Measurements from ENCODE around the gene KDM5A. TPM values are rescaled to one million over a fixed set of nuclear protein-coding genes. Genes with fewer than 3 reads are reported as not detected.

Gene KDM5A
- total RNA-seq, 1 donor from 2014 or later, result 63.1 TPM

- Mint-ChIP-seq H3K36me3 (ENCODE audit: low read depth) (no peaks in the 10 kb centered on the region), H3K4me3 (no peak overlapping the region), H3K9me3 (peaks cover 2% of the 10 kb centered on the region), H3K4me1 (no peaks in the 10 kb centered on the region), H3K27ac (ENCODE audit: unreplicated experiment) (no peak overlapping the region), H3K27me3 (ENCODE audit: low read depth) (peaks cover 29% of the 10 kb centered on the region)
- no peak for DNase-seq (ENCODE audit: low read depth, low spot score)
- peak; percentile 16 for TF ChIP-seq CTCF (conservative IDR thresholded peaks at IDR 0.05)
These were observed 135.1 kb downstream of the KDM5A start for GRCh38 chr12:254039-254438.

- Mint-ChIP-seq H3K36me3 (ENCODE audit: low read depth) (no peaks in the 10 kb centered on the region), H3K4me3 (no peak overlapping the region), H3K27me3 (ENCODE audit: low read depth) (peaks cover 29% of the 10 kb centered on the region), H3K4me1 (no peaks in the 10 kb centered on the region), H3K9me3 (peaks cover 2% of the 10 kb centered on the region), H3K27ac (ENCODE audit: unreplicated experiment) (no peak overlapping the region)
- no peak for DNase-seq (ENCODE audit: low read depth, low spot score)
- no peak for TF ChIP-seq CTCF (conservative IDR thresholded peaks at IDR 0.05)
These were observed 135.8 kb downstream of the KDM5A start for GRCh38 chr12:253116-253831.

GRCh38 chr12:252636-253035 lies 136.5 kb downstream of the KDM5A start:
- TF ChIP-seq CTCF (conservative IDR thresholded peaks at IDR 0.05), result no peak
- H3K9me3 Mint-ChIP-seq, result peaks cover 2% of the 10 kb centered on the region
- no peak for DNase-seq (ENCODE audit: low read depth, low spot score)
- H3K4me1 Mint-ChIP-seq, result no peaks in the 10 kb centered on the region
- peaks cover 25% of the 10 kb centered on the region for H3K27me3 Mint-ChIP-seq (ENCODE audit: low read depth)
- H3K4me3 Mint-ChIP-seq, result no peak overlapping the region
- H3K27ac Mint-ChIP-seq (ENCODE audit: unreplicated experiment), result peak overlapping the region; percentile 15
- no peaks in the 10 kb centered on the region for H3K36me3 Mint-ChIP-seq (ENCODE audit: low read depth)

GRCh38 chr12:247271-247670 lies 141.8 kb downstream of the KDM5A start:
- H3K27me3 Mint-ChIP-seq (ENCODE audit: low read depth), result peaks cover 28% of the 10 kb centered on the region
- no peak for TF ChIP-seq CTCF (conservative IDR thresholded peaks at IDR 0.05)
- H3K27ac Mint-ChIP-seq (ENCODE audit: unreplicated experiment), result no peak overlapping the region
- peaks cover 5% of the 10 kb centered on the region for H3K9me3 Mint-ChIP-seq
- H3K4me3 Mint-ChIP-seq, result no peak overlapping the region
- no peaks in the 10 kb centered on the region for H3K4me1 Mint-ChIP-seq
- peaks cover 4% of the 10 kb centered on the region for H3K36me3 Mint-ChIP-seq (ENCODE audit: low read depth)
- no peak for DNase-seq (ENCODE audit: low read depth, low spot score)

GRCh38 chr12:243381-243780 lies 145.7 kb downstream of the KDM5A start:
- peaks cover 16% of the 10 kb centered on the region for H3K27me3 Mint-ChIP-seq (ENCODE audit: low read depth)
- DNase-seq (ENCODE audit: low read depth, low spot score), result no peak
- H3K4me1 Mint-ChIP-seq, result no peaks in the 10 kb centered on the region
- no peak overlapping the region for H3K4me3 Mint-ChIP-seq
- H3K36me3 Mint-ChIP-seq (ENCODE audit: low read depth), result peaks cover 4% of the 10 kb centered on the region
- H3K27ac Mint-ChIP-seq (ENCODE audit: unreplicated experiment), result no peak overlapping the region
- TF ChIP-seq CTCF (conservative IDR thresholded peaks at IDR 0.05), result no peak
- peaks cover 2% of the 10 kb centered on the region for H3K9me3 Mint-ChIP-seq

Data from neural crest cell (in vitro differentiated cells).